ENCODE measurements around the gene SEMA3G.

Gene SEMA3G

DNA sequence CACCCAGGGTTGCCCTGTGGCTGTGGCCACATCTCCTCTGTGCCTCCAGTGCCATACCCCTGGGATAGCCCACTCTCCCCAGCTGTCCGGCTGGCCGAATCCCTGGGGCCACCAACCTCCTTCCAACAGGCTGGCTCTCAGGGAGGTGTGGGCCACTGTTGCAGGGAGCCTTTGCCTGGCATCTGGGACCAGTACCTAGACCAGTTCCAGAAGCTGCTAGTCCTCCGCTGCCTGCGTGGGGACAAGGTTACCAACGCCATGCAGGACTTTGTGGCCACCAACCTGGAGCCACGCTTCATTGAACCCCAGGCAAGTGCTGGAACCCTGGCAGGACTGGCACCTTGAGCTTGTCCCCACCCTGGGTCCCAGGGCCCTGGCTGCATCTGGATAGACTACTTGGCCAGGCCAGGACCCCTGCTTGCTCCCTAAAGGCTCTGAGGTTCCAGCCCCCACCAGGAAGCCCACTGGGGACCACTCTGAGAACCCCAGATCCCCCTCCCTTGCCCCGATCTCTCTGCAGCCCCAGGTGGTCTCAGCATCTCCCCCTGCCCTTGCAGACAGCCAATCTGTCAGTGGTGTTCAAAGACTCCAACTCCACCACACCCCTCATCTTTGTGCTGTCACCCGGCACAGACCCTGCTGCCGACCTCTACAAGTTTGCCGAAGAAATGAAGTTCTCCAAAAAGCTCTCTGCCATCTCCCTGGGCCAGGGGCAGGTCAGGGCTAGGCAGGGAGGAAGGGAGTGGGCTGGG is 50.0 kb downstream of the SEMA3G start:
- DNase-seq = no peak

DNA sequence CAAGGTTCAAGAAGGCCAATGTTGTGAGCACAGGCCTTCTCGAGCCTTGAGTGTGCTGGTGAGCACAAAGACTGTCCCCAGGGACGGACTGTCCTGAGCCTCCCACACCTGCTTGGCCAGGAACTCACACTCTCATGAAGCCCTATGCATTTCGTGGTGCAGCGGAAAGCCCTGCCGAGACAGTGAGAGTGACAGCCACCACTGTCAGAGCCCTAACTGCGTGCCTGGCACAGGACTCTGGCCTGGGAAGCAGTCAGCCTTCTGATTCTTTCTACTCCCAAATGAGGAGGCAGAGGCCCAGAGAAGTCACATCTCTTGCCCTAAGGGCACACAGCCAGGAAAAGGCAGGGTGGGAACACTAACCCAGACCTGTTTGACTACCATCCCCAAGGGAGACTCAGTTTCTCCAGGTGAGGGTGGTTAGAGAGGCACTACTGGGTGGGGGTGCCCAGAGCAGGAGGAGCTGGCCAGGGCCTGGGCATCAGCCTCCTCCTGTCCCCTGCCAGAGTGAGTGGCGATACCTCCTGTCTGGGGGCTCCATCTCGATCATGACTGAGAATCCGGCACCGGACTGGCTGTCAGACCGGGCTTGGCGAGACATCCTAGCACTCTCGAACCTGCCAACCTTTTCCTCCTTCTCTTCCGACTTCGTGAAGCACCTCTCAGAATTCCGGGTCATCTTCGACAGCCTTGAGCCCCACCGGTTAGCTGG is 50.8 kb downstream of the SEMA3G start:
- no peak for DNase-seq

DNA sequence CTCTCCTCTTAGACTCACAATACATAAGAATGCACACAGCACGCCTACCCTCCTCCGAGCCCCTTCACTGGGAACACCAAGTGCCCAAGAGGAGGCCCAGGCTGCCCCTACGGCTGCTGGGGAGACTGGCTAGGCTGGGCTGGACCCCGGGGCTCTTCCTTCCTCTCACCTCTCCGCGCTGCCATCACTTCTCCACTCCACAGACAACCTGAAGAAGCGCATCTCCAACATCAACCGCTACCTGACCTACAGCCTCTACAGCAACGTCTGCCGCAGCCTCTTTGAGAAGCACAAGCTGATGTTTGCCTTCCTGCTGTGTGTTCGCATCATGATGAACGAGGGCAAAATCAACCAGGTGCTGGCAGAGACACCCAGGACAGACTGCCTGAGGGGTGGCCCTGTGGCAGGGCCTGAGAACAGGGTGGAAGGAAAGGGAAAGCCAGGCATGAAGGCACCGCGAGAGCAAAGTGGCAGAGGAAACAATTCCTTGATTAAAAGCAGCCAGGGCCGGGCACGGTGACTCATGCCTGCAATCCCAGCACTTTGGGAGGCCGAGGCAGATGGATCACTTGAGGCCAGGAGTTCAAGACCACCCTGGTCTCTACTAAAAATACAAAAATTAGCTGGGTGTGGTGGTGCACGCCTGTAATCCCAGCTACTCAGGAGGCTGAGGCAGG is 51.6 kb downstream of the SEMA3G start:
- no peak for DNase-seq

GRCh38 chr3:52392216-52392930 is 52.5 kb downstream of the SEMA3G start:
- no peak for DNase-seq

DNA sequence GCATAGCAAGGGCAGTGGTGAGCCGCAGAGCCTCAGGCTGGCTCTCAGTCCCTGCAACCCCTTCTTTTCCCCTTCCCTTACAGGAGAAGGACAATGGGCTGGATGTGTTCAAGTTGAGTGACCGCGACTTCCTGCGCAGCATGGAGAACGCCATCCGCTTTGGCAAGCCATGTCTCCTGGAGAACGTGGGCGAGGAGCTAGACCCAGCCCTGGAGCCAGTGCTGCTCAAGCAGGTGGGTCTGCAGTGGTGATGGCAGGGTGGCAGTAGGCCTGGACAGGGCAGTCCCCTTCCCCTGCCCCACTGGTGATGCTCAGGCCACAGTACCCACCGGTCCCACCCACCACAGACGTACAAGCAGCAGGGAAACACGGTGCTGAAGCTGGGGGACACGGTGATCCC is 53.8 kb downstream of the SEMA3G start:
- DNase-seq = no peak

DNA sequence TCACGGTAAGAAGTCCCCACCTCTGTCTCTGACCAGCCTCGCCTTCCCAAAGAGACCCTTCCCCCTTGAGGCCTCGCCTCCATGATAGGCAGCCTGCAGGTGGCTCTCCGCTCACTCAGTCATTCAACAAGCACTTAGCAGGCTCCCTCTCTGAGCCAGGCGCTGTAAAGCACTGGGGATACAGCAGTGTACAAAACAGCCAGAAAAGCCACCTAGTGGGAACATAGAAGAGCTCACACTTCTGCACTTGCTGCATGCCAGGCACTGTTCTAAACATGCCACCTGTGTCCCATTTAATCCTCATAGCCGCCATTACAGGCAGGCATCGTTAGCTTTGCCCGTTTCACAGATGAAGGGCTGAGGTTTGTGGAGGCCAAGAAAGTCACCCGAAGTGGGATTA is 56.0 kb downstream of the SEMA3G start:
- DNase-seq = peak; percentile 64

- DNase-seq = no peak
These were observed 56.5 kb downstream of the SEMA3G start for GRCh38 chr3:52388348-52388821.

DNA sequence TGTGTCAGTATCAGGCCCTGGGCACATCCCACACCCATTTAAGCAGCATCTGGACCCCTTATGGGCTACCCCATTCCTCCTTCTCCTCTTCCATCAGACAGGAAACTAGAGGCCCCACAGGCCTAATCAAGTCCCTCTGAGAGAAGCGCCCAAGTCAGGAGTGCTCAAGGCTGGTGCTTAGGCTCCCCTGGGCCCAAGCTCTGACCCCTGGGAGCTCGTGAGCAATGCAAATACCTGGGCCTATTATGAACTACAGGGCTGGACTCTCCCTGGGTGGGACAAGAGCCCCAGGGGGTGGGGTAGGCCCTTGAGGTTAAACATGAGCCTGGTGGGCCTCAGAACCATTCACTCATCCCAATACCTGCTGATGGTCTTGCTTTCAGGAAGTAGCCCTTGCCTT is 57.4 kb downstream of the SEMA3G start:
- DNase-seq = no peak

GRCh38 chr3:52385157-52385556 is 59.7 kb downstream of the SEMA3G start:
- DNase-seq = peak; percentile 75

- no peak for DNase-seq
These were observed 60.7 kb downstream of the SEMA3G start for GRCh38 chr3:52384019-52384761.

GRCh38 chr3:52383446-52383845 is 61.5 kb downstream of the SEMA3G start:
- DNase-seq = no peak
